NCI-H82 (cell line): ENCODE measurements around the gene ASB4.

ENCODE experiments used
- DNase-seq: peaks from one replicate; lab custom pipeline; 2025; lab: John Stamatoyannopoulos, UW

The ASB4 gene

GRCh38 chr7:95526128-95526738, 40.5 kb downstream of the ASB4 start:
- DNase-seq = no peak

- peak; percentile 89 for DNase-seq
These were observed 41.5 kb downstream of the ASB4 start for GRCh38 chr7:95527033-95527775.

GRCh38 chr7:95527776-95528250, 42.1 kb downstream of the ASB4 start:
- DNase-seq = no peak

GRCh38 chr7:95529701-95530100, 44.0 kb downstream of the ASB4 start:
- DNase-seq = no peak

GRCh38 chr7:95530881-95531280, 45.1 kb downstream of the ASB4 start:
- no peak for DNase-seq

GRCh38 chr7:95531605-95532219, 46.0 kb downstream of the ASB4 start:
- no peak for DNase-seq

GRCh38 chr7:95534796-95535195, 49.1 kb downstream of the ASB4 start:
- peak; percentile 91 for DNase-seq

- DNase-seq = no peak
These were observed 49.9 kb downstream of the ASB4 start for GRCh38 chr7:95535662-95536061.

GRCh38 chr7:95536656-95537311, 51.0 kb downstream of the ASB4 start:
- DNase-seq = peak; percentile 83

GRCh38 chr7:95537468-95537867, 51.7 kb downstream of the ASB4 start:
- peak; percentile 52 for DNase-seq

GRCh38 chr7:95539426-95539825, 53.7 kb downstream of the ASB4 start:
- DNase-seq = no peak

- DNase-seq = no peak
These were observed 54.6 kb downstream of the ASB4 start for GRCh38 chr7:95540366-95540765.

- no peak for DNase-seq
These were observed 57.6 kb downstream of the ASB4 start for GRCh38 chr7:95543312-95543711.

- DNase-seq = no peak
These were observed 58.4 kb downstream of the ASB4 start for GRCh38 chr7:95544171-95544570.

GRCh38 chr7:95545007-95545615, 59.4 kb downstream of the ASB4 start:
- DNase-seq = peak; percentile 57

GRCh38 chr7:95545673-95546072, 59.9 kb downstream of the ASB4 start:
- no peak for DNase-seq

GRCh38 chr7:95546647-95547046, 60.9 kb downstream of the ASB4 start:
- DNase-seq = no peak

GRCh38 chr7:95547361-95548348, 61.9 kb downstream of the ASB4 start:
- no peak for DNase-seq

- peak; percentile 37 for DNase-seq
These were observed 64.2 kb downstream of the ASB4 start for GRCh38 chr7:95549818-95550529.

GRCh38 chr7:95550546-95550945, 64.8 kb downstream of the ASB4 start:
- no peak for DNase-seq
